ENCODE data around the gene ZSCAN16. TPM values are rescaled to one million over a fixed set of nuclear protein-coding genes. Genes with fewer than 3 reads are reported as not detected.

The ZSCAN16 gene
- total and polyA plus RNA-seq, 2 of the 13 experiments (the other 11 are each of a cell fraction or from before 2014, with no cell fraction given), result 5.7 to 12.7 TPM

GRCh38 chr6:28080631-28081485 is 43.6 kb upstream of the ZSCAN16 start (continued):
- 0 out of 2 replicates have a peak, but pooled peaks have one; percentile 15 for TF ChIP-seq AHDC1 (CRISPR knock-in tag; IDR thresholded peaks at IDR 0.05; ENCODE audit: borderline replicate concordance)
- TF ChIP-seq ZFP41 (CRISPR knock-in tag; IDR thresholded peaks at IDR 0.05; ENCODE audit: borderline replicate concordance), result 0 out of 2 replicates have a peak, but pooled peaks have one; percentile 79
- peak; percentile 90 for TF ChIP-seq ZNF143 (CRISPR knock-in tag; IDR thresholded peaks at IDR 0.05)
- peak; percentile 98 for TF ChIP-seq KDM4B (CRISPR knock-in tag; IDR thresholded peaks at IDR 0.05)
- no peak for TF ChIP-seq KIAA2018 (CRISPR knock-in tag; IDR thresholded peaks at IDR 0.05; ENCODE audit: borderline replicate concordance)
- TF ChIP-seq ZBTB43 (CRISPR knock-in tag; conservative IDR thresholded peaks at IDR 0.05), result peak; percentile 77
- TF ChIP-seq KDM6A (CRISPR knock-in tag; IDR thresholded peaks at IDR 0.05; ENCODE audit: low read depth), result no peak
- TF ChIP-seq ARID3A (IDR thresholded peaks at IDR 0.05; ENCODE audit: low read depth, low read length), result no peak; the same call in 1 of the 2 replicates
- TF ChIP-seq SAP130 (CRISPR knock-in tag; IDR thresholded peaks at IDR 0.05; ENCODE audit: low read depth), result peak; percentile 99
- peak; percentile 56; the same call in 1 of the 2 replicates for TF ChIP-seq ATF3 (CRISPR knock-in tag; IDR thresholded peaks at IDR 0.05)
